ENCODE measurements around the gene ZNF565.
"Not testable (repeated sequence)": the region's sequence is repeated elsewhere in the genome, so short reads cannot be mapped to it uniquely, and the experiment has no call there.

The ZNF565 gene

DNA sequence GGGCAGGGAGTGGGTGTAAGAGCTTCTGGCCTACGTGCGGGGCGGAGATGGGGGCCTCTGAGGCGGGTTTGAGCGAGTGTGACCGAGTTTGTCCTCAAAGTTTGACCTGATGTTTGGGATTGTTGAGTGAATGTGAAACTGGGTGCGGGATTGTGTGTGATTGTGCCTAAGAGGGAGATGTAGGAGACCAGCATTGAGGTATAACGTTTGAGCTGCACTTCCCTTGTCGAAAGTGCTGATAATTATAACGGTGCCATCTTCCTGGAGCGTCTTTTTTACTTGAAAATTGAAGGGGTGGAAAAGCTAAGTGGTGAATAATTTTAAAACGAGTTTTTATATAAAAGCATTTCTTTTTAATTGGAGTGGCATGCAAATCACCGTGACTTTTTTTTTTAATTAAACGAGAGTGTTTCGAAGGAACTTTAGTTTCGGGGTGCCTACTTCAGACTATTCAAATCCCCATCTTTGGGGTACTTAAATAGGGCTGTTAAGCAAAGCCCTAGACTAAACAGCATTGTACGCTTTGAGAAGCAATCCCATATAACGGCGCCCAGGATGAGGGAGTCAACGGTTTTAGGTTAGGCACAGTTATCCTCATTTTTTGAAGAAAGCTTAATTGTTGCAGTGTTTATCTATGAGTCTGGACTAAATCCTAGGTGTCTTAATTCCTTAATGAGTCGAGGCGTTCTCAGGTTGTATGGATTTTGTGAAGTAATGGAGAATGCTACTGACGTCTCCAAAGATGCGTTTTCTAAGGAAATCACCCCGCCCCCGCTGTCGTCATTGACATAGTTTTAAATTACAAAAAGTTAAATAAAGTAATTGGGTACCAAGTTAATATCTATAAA, 1.0 kb upstream of the ZNF565 start:
- DNase-seq (ENCODE audit: extremely low read depth in 1 of 2, low read depth in 1 of 2), result no peak

DNA sequence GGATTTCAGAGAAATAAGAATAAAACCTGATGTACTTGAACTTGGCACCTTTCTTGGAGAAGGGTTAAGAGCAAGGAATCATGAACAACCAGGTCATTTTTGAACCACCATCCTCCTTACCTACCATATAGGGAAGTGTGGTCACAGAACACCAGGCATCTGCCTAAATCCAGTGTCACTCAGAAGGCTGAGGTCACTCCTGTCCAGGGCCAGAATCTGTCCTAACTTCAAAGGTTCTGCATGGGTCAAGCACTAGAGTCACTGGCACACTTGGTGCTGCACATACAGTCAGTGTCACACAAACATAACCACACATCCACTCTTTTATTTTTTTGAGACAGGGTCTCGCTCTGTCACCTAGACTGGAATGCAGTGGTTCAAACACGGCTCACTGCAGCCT, 1.6 kb downstream of the ZNF565 start:
- no peak for DNase-seq (ENCODE audit: extremely low read depth in 1 of 2, low read depth in 1 of 2)

DNA sequence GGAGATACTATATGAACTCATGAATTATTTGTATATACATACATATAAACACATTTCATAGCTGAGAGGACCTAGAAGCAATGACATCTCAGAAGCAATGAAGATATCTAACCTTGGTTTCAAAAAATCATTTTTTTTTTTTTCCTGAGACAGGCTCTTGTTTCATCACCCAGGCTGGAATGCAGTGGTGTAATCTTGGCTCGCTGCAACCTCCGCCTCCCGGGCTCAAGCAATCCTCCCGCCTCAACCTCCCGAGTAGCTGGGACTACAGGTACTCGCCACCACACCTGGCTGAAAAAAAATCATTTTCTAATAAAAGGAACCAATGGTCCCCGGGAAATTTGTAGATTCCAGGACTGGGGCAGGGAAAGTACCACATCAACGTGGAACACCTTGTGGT, 4.0 kb downstream of the ZNF565 start:
- no peak for DNase-seq (ENCODE audit: extremely low read depth in 1 of 2, low read depth in 1 of 2)

DNA sequence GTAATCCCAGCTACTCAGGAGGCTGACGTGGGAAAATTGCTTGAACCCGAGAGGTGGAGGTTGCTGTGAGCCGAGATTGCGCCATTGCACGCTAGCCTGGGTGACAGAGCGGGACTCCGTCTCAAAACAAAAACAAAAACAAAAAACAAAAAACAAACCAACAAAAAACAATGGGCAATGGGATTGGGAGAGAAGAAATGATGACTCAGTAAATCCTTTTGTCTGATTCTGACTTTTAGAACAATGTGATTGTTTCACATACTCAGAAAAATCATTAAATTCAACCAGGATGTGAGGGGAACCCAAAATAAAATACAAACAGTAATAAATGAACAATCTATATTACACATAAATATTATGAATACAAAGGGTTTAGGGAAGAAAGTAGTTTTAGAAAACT, 5.1 kb downstream of the ZNF565 start:
- no peak for DNase-seq (ENCODE audit: extremely low read depth in 1 of 2, low read depth in 1 of 2)

DNA sequence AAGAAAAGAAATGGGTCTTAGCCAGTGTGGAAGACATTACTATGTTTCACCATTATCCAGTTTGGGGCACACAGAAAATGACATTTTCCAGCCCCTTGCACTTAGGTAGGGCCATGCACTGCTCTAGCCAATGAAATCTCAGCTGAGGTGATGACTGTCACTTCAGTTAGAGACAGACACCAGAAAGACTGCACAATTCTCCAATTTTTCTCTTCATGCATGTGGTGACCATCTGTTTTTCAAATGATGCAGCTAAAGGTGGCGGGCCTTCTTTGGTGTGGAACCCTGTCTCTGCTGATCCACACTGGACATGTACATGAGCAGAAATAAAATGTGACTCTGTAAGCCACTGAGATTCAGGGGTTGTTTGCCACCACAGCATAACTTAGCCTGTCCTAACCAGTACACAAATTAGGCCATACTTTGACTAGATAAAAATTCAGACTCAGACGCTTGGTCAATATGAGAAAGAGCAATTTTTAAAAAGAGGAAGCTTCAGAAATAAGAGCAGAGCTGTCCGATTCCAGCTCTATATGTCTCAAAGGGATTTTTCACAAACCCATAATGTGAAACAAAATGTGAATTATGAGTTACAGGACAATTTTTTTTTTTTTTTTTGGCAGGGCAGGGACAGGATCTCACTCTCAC, 6.7 kb downstream of the ZNF565 start:
- DNase-seq (ENCODE audit: extremely low read depth in 1 of 2, low read depth in 1 of 2), result no peak

DNA sequence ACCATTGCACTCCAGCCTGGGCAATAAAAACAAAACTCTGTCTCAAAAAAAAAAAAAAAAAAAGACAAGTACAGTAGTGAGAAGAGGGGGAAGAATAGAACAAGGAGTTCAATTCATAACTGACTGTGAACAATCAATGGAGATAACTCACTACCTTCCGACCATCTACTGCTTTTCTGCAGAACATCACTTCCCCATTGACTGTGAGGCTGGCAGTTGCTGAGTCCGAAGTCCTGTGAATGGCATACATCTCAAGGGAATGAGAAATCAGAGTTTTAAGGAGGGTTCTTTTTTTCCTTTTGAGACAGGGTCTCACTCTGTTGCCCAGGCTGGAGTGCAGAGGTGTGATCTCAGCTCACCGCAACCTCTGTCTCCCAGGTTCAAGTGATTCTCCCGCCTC, 11.2 kb downstream of the ZNF565 start:
- no peak for DNase-seq (ENCODE audit: extremely low read depth in 1 of 2, low read depth in 1 of 2)

DNA sequence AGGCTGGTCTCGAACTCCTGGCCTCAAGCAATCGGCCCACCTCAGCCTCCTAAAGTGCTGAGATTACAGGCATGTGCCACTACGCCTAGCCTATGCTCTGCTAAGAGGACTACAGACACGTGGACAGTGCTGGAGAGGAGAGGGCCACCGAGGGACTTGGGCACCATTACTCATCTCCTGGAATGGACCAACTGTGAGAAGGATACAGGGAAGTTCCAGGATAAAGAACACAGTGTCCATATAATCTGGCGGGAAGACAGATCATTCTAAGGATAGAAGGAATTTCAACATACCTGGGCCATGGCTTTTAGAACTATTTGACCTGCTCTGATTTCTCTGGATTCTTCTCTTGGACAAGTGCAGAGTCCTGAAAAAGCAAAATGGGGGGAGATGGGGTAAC, 12.8 kb downstream of the ZNF565 start:
- DNase-seq (ENCODE audit: extremely low read depth in 1 of 2, low read depth in 1 of 2), result no peak

DNA sequence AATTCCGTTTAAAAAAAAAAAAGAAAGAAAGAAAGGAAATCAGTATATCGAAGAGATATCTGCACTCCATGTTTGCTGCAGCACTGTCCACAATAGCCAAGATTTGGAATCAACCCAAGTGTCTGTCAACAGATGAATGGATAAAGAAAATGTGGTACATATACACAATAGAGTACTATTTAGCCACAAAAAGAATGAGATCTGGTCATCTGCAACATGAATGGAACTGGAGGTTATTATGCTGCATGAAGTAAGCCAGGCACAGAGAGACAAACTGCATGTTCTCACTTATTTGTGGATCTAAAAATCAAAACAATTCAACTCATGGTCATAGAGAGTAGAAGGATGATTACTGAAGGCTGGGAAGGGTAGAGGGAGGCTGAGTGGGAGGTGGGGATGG, 16.3 kb downstream of the ZNF565 start:
- DNase-seq (ENCODE audit: extremely low read depth in 1 of 2, low read depth in 1 of 2), result no peak

DNA sequence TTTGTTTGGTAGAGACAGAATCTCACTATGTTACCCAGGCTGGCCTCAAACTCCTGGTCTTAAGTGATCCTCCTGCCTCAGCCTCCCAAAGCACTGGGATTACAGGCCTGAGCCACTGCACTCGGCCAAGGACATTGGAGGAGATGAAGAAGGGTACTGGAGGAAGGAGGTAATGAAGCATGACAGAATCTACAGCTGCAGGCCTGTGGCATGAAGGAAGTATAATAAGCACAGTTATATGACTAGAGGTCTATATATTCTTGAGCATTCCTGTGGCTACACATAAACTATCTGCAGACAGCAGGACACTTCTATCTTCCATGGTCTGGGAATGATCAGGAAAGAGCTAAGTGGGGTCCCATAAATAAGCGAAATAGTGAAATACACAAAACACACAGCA, 18.2 kb downstream of the ZNF565 start:
- no peak for DNase-seq (ENCODE audit: extremely low read depth in 1 of 2, low read depth in 1 of 2)

DNA sequence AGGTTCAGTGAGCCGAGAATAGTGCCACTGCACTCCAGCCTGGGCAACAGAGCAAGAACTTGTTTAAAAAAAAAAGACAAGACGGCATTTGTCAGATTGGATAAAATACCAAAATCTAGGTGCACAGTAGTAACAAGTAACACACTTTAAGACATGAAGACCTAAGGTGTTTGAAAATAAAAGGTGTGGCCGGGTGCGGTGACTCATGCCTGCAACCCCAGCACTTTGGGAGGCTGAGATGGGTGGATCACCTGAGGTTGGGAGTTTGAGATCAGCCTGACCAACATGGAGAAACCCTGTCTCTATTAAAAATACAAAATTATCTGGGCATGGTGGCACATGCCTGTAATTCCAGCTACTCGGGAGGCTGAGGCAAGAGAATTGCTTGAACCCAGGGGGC, 27.7 kb downstream of the ZNF565 start:
- DNase-seq (ENCODE audit: extremely low read depth in 1 of 2, low read depth in 1 of 2), result not testable (repeated sequence)

DNA sequence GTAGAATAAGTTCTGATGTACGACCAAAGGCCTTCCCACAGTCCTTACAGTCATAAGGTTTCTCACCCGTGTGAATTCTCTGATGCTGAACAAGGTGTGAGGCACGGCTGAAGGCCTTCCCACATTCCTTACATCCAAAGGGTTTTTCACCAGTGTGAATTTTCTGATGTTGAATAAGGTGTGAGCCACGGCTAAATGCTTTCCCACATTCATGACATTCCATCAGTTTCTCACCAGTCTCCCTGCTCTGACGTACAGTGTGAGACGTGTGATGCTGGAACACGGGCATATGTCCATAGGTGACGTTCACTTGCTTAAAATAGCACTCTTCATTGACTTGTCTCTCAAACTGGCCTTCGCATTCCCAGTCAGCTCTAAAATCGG, 31.2 kb downstream of the ZNF565 start:
- DNase-seq (ENCODE audit: extremely low read depth in 1 of 2, low read depth in 1 of 2), result no peak

DNA sequence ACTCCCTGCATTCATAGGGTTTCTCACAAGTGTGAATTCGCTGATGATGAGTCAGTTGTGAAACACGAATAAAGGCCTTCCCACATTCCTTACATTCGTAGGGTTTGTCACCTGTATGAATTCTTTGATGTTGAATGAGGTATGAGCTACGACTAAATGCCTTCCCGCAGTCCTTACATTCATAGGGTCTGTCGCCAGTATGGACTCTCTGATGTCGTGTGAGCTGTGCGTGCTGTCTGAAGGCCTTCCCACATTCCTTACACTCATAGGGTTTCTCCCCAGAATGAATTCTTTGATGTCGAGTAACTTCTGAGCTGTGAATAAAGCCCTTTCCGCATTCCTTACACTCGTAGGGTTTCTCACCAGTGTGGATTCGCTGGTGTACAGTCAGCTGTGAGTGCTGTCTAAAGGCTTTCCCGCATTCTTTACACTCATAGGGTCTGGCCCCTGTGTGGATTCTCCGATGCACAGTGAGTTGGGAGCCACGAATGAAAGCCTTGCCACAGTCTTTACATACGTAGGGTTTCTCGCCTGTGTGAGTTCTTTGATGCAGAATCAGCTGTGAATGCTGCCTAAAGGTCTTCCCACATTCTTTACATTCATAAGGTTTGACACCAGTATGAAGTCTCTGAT, 31.7 kb downstream of the ZNF565 start:
- DNase-seq (ENCODE audit: extremely low read depth in 1 of 2, low read depth in 1 of 2), result no peak

DNA sequence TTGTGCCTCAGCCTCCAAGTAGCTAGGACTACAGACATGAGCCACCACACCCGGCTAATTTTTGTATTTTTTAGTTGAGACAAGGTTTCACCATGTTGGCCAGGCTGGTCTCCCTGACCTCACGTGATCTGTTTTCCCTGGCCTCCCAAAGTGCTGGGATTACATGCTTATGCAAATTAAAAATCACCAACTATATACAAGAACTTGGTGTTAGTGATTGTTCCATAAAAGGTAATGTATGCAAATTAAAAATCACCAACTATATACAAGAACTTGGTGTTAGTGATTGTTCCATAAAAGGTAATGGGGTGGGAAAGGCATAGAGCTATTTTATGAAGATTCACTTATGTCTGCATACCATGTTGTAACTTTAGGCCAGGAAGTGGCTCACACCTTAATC, 35.4 kb downstream of the ZNF565 start:
- DNase-seq (ENCODE audit: extremely low read depth in 1 of 2, low read depth in 1 of 2), result not testable (repeated sequence)

DNA sequence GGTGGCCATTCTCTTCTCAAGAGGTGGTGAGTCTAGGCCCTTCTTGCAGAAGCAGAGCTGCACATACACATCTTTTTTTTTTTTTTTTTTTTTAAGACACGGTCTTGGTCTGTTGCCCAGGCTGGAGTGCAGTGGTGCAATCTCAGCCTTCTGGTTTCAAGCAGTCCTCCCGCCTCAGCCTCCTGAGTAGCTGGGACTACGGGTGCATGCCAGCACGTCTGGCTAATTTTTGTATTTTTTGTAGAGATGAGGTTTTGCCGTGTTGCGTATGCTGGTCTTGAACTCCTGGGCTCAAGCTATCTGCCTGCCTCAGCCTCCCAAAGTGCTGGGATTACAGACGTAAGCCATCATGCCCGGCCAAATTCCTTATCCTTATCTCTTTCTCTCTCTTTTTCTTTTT, 40.6 kb downstream of the ZNF565 start:
- DNase-seq (ENCODE audit: extremely low read depth in 1 of 2, low read depth in 1 of 2), result not testable (repeated sequence)

DNA sequence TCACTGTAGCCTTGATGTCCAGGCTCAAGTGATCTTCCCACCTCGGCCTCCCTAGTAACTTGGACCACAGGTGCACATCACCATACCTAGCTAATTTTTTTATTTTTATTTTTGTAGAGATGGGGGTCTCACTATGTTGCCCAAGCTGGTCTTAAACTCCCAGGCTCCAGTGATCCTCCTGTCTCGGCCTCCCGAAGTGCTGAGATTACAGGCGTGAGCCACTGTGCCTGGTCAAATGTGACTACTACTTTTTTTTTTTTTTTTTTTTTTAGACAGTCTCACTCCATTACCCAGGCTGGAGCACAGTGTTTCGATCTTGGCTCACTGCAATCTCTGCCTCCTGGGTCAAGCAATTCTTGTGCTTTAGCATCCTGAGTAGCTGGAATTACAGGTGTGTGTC, 41.6 kb downstream of the ZNF565 start:
- no peak for DNase-seq (ENCODE audit: extremely low read depth in 1 of 2, low read depth in 1 of 2)

DNA sequence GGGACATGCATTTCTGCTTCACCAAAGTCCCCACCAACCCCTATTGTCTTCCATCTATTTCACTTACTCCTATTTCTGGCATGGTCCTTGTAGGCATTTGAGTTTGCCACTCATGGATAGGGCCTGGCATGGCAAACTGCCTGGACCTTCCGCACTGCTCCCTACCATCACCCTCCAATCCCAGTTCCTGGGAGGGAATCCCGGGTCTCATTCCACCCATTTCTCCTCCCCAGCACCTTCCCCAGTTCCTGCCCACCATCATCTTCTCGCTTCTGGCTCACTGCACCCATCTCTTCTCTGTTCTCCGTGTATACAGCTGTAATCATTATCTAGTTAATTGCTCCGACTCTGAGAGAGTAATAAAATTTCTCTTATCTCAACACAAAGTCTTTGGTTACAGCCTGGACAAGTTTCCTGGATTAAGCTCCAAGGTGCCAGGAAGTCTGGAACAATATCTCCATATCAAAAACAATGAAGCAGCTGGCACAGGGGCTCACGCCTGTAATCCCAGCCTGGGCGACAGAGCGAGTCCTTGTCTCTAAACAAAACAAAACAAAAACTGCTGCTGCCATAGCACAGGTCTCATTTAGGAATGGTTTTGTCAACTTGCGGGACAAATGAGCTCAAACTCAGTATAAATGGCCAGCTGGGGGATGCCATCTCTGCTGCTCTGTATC, 45.2 kb downstream of the ZNF565 start:
- DNase-seq (ENCODE audit: extremely low read depth in 1 of 2, low read depth in 1 of 2), result no peak

DNA sequence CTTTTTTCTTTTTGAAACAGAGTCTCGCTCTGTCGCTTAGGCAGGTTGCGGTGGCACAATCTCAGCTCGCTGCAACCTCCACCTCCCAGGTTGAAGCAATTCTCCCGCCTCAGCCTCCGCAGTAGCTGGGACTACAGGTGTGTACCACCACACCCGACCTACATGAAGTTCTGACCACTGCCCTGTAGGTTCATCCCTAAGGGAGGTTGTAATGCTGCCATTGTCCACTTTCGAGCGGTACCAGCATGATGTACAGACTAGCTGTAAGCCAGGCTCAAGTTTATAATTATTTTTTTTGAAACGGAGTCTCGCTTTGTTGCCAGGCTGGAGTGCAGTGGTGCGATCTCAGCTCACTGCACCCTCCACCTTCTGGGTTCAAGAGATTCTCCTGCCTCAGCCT, 50.7 kb downstream of the ZNF565 start:
- no peak for DNase-seq (ENCODE audit: extremely low read depth in 1 of 2, low read depth in 1 of 2)

DNA sequence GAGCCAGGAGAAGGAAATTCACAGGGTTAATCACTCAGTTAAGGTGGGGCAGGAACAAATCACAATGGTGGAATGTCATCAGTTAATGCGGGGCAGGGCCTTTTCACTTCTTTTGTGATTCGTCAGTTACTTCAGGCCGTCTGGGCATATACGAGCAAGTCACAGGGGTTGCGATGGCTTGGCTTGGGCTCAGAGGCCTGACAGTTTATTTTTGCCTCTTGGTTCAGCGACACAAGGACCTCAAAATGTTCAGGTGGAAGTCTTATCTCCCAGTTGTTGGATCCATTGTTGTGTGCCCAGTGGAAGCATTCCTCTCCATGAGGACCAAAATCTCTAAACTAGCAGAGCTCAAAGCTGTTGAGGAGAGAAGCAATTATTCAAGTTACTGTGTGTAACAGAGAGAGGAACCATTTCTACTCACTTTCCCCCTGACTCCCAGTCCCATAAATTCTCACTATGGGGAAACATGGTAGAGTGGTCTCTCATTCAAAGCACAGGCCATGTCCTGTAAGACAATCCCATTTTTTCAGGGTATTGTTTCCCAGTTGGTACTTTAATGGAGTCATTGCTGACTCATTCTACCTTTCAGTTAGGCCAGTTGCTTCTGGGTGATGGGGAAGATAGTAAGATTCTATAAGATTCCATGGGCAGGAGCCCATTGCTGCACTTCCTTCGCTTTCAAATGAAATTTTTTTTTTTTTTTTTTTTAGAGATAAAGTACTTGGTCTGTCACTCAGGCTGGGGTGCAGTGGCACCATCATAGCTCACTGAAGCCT, 53.5 kb downstream of the ZNF565 start:
- no peak for DNase-seq (ENCODE audit: extremely low read depth in 1 of 2, low read depth in 1 of 2)

DNA sequence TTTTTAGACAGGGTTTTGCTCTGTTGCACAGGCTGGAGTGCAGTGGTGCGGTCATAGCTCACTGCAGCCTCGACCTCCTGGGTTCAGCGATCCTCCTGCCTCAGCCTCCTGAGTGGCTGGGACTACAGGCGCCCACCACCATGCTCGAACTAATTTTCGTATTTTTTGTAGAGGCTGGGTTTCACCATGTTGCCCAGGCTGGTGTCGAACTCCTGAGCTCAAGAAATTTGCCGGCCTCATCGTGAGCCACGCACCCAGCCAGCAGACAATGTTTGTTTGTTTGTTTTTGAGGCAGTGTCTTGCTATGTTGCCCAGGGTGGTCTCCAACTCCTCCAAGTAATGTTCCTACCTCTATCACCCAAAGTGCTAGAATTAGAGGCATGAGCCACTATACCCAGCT, 61.3 kb downstream of the ZNF565 start:
- DNase-seq (ENCODE audit: extremely low read depth in 1 of 2, low read depth in 1 of 2), result no peak

DNA sequence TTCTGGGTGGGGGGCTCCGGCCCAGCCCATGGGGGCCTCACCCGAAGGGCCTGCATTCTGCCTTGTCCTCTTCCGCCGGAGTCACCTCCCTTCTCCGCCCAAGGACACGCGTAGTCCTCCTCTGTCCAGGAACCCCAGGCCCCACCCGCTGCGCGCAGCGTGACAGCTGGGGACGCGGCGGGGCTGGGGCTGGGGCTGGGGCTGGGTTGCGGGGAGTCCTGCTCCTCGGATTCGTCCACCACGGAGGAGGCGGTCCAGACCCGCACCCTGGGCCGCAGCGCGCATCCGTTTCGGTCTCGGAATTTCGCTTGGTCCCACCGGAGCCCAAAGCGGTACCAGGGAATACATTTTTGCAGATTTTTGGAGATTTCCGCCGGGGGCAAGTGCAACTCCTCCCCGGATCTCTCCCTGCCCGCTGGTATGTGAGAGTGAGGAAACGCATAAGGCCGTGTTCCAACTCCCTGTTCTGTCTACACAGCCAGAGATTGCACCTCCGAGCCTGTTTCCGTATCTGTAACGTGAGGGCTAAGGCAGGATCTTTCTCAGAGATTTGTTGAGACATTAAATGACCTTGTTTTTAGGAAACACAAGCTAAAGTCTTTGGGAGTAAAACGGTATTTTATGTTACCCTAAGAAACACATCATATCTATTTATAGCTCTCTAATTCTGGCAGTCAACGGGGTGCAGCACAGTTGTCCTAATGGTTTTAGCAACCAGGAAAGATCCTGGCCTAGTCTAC, 61.9 kb downstream of the ZNF565 start, which contains the start of gene COX7A1:
Gene COX7A1 (minus strand): TSS at position 96 of the 740 bp plus-strand sequence. CDS start 40 bp downstream, at position 56.
- DNase-seq (ENCODE audit: extremely low read depth in 1 of 2, low read depth in 1 of 2), result no peak
